ENCODE data around the gene DOHH. TPM values are rescaled to one million over a fixed set of nuclear protein-coding genes. Genes with fewer than 3 reads are reported as not detected.

Gene DOHH
- total and polyA plus RNA-seq, 9 of the 15 experiments (the other 6 are each of a cell fraction or from before 2014, with no cell fraction given), result 0.14 to 47.2 (median 5.1) TPM

DNA sequence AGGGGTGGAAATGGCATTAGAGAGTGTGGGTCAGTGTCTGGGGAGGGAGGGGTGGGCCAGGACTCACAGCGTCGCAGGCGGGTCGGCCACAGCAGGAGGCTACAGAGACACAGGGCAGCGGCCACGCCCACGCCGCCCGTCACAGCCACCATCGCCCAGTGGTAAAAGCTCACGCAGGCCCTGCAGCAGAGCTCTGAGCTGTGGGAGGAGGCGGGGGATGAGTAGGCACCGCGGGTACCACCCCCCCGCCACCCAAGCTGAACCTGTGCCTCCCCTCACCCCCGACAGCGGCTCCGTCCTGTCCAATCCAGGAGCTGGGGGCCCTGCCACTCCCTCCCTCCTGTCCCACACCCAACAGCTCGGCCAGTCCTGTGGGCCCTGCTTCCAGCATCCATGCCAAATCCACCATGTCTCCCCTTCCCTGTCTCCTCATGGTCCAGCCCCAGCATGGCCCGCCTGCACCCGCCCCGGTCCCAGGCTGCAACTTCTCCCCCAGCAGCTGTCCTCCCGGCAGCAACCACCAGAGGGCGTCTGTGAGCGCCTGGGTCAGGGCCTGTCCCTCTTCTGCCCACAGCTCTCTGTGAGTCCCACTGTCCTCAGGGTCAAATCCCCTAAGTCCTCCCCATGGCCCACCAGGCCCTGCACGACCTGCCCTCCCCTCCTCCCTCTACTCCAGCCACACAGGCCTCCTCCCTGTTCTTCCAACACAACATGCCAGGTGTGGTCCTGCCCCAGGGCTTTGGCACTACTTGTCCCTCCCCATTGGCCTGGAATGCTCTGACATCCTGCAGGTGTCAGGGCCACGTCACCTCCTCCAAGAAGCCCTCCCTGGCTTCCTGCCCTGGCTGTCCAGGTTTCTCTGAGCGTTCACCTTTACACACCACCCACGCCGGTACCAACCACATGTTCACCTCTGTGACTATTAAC is 44.5 kb upstream of the DOHH start (continued):
- no peak for TF ChIP-seq YBX1 (IDR thresholded peaks at IDR 0.05)
- TF ChIP-seq, protein P1, sequence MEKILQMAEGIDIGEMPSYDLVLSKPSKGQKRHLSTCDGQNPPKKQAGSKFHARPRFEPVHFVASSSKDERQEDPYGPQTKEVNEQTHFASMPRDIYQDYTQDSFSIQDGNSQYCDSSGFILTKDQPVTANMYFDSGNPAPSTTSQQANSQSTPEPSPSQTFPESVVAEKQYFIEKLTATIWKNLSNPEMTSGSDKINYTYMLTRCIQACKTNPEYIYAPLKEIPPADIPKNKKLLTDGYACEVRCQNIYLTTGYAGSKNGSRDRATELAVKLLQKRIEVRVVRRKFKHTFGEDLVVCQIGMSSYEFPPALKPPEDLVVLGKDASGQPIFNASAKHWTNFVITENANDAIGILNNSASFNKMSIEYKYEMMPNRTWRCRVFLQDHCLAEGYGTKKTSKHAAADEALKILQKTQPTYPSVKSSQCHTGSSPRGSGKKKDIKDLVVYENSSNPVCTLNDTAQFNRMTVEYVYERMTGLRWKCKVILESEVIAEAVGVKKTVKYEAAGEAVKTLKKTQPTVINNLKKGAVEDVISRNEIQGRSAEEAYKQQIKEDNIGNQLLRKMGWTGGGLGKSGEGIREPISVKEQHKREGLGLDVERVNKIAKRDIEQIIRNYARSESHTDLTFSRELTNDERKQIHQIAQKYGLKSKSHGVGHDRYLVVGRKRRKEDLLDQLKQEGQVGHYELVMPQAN (IDR thresholded peaks at IDR 0.05; ENCODE audit: borderline replicate concordance), result peak; percentile 38; the same call in 1 of the 2 replicates
- peak in 1 of 3 experiments; percentile 20 for TF ChIP-seq YY1 (IDR thresholded peaks at IDR 0.05; ENCODE audit: borderline replicate concordance in 1 of 3, control insufficient read depth in 1 of 3, extremely low read depth in 1 of 3, insufficient read depth in 3 of 3, insufficient read length in 1 of 3, insufficient replicate concordance in 2 of 3, low read depth in 1 of 3, low read length in 2 of 3)
- no peak for TF ChIP-seq ZNF232 (CRISPR knock-in tag; IDR thresholded peaks at IDR 0.05)
- peak in 1 of 2 experiments; percentile 51; a peak in 1 of 4 replicates for TF ChIP-seq HDAC1 (IDR thresholded peaks at IDR 0.05)
- TF ChIP-seq LCOR (CRISPR knock-in tag; IDR thresholded peaks at IDR 0.05), result no peak
- no peak for TF ChIP-seq XRCC4 (IDR thresholded peaks at IDR 0.05; ENCODE audit: extremely low read depth, insufficient read depth, insufficient read length)
- TF ChIP-seq KDM1A (IDR thresholded peaks at IDR 0.05), result peak; percentile 50 to 84
- TF ChIP-seq FOXM1 (IDR thresholded peaks at IDR 0.05; ENCODE audit: low read depth), result no peak
- no peak for TF ChIP-seq FOXM1 (CRISPR knock-in tag; IDR thresholded peaks at IDR 0.05; ENCODE audit: low read depth)
- TF ChIP-seq, protein P2, sequence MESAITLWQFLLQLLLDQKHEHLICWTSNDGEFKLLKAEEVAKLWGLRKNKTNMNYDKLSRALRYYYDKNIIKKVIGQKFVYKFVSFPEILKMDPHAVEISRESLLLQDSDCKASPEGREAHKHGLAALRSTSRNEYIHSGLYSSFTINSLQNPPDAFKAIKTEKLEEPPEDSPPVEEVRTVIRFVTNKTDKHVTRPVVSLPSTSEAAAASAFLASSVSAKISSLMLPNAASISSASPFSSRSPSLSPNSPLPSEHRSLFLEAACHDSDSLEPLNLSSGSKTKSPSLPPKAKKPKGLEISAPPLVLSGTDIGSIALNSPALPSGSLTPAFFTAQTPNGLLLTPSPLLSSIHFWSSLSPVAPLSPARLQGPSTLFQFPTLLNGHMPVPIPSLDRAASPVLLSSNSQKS (CRISPR knock-in tag; IDR thresholded peaks at IDR 0.05), result no peak
- no peak for TF ChIP-seq NCOA6 (IDR thresholded peaks at IDR 0.05)
- peak; percentile 69 for TF ChIP-seq POLR2G (IDR thresholded peaks at IDR 0.05; ENCODE audit: low read depth, low read length)
- TF ChIP-seq, protein P3, sequence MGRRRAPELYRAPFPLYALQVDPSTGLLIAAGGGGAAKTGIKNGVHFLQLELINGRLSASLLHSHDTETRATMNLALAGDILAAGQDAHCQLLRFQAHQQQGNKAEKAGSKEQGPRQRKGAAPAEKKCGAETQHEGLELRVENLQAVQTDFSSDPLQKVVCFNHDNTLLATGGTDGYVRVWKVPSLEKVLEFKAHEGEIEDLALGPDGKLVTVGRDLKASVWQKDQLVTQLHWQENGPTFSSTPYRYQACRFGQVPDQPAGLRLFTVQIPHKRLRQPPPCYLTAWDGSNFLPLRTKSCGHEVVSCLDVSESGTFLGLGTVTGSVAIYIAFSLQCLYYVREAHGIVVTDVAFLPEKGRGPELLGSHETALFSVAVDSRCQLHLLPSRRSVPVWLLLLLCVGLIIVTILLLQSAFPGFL (CRISPR knock-in tag; IDR thresholded peaks at IDR 0.05), result no peak
- TF ChIP-seq ZNF324 (CRISPR knock-in tag; IDR thresholded peaks at IDR 0.05), result no peak
- TF ChIP-seq, protein P4, sequence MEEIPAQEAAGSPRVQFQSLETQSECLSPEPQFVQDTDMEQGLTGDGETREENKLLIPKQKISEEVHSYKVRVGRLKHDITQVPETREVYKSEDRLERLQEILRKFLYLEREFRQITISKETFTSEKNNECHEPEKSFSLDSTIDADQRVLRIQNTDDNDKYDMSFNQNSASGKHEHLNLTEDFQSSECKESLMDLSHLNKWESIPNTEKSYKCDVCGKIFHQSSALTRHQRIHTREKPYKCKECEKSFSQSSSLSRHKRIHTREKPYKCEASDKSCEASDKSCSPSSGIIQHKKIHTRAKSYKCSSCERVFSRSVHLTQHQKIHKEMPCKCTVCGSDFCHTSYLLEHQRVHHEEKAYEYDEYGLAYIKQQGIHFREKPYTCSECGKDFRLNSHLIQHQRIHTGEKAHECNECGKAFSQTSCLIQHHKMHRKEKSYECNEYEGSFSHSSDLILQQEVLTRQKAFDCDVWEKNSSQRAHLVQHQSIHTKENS (CRISPR knock-in tag; IDR thresholded peaks at IDR 0.05), result no peak
- TF ChIP-seq, protein P5, sequence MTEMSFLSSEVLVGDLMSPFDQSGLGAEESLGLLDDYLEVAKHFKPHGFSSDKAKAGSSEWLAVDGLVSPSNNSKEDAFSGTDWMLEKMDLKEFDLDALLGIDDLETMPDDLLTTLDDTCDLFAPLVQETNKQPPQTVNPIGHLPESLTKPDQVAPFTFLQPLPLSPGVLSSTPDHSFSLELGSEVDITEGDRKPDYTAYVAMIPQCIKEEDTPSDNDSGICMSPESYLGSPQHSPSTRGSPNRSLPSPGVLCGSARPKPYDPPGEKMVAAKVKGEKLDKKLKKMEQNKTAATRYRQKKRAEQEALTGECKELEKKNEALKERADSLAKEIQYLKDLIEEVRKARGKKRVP (CRISPR knock-in tag; IDR thresholded peaks at IDR 0.05), result no peak
- TF ChIP-seq DNMT1 (IDR thresholded peaks at IDR 0.05), result no peak
- peak; percentile 44; the same call in 1 of the 2 replicates for TF ChIP-seq SP1 (CRISPR knock-in tag; IDR thresholded peaks at IDR 0.05)
- TF ChIP-seq SMAD1 (IDR thresholded peaks at IDR 0.05; ENCODE audit: low read depth, low read length, partially characterized antibody), result no peak
- TF ChIP-seq ATF1 (CRISPR knock-in tag; IDR thresholded peaks at IDR 0.05), result no peak
- TF ChIP-seq ATF1 (tag; IDR thresholded peaks at IDR 0.05), result no peak
